Right lobe of liver (tissue), 6 donors: ENCODE measurements around the gene FGGY. TPM values are rescaled to one million over a fixed set of nuclear protein-coding genes. Genes with fewer than 3 reads are reported as not detected.

ENCODE experiments used
- ATAC-seq, 4 donors: fragments of 200-7000 bp; cut with Tn5 transposase; one replicate each; pipeline ENCODE4 v1.9.1; 2020; ENCODE audit warnings: mild to moderate bottlenecking in 4 of 4, moderate library complexity in 4 of 4
- DNase-seq, 3 donors: peaks; one replicate each; pipeline ENCODE4 v3.0.0-alpha.2; 2020
- H3K27ac ChIP-seq, 3 donors: fragments of 200-600 bp; one replicate each; pipeline ENCODE4 v1.8.0; 2022
- H3K27me3 ChIP-seq, 2 donors: fragments of 200-600 bp; one replicate each; pipeline ENCODE4 v1.8.0; 2022
- H3K36me3 ChIP-seq, 4 donors: fragments of 200-600 bp; sonication (generic) in 1 of 4; one replicate each; pipeline versions ENCODE4 v1.5.1 to v1.8.0; 2017 to 2022; ENCODE audit warnings: control low read depth in 1 of 4
- H3K4me1 ChIP-seq, 4 donors: fragments of 200-600 bp; sonication (generic) in 1 of 4; one replicate each; pipeline versions ENCODE4 v1.5.1 to v1.8.0; 2017 to 2022; ENCODE audit warnings: control low read depth in 1 of 4
- H3K4me3 ChIP-seq, 3 donors: fragments of 200-600 bp; one replicate each; pipeline ENCODE4 v1.8.0; 2022
- H3K9me3 ChIP-seq, 4 donors: fragments of 200-600 bp; sonication (generic) in 1 of 4; one replicate each; pipeline versions ENCODE4 v1.5.1 to v1.8.0; 2017 to 2022; ENCODE audit warnings: control low read depth in 1 of 4
- CTCF ChIP-seq, 4 donors: fragments of 200-600 bp in 3 of 4; fragments of 450-650 bp in 1 of 4; IDR thresholded peaks; one replicate each; pipeline versions ENCODE4 v1.5.1 to v1.8.0; 2016 to 2022; ENCODE audit warnings: antibody characterized with exemption in 4 of 4, mild to moderate bottlenecking in 2 of 4
- POLR2A ChIP-seq: fragments of 450-650 bp; IDR thresholded peaks from one replicate; pipeline ENCODE4 v1.6.1; 2017; ENCODE audit warnings: antibody characterized with exemption, mild to moderate bottlenecking
- WGBS: methylation state at CpG from one replicate; pipeline ENCODE4 v1.1.6; 2018; ENCODE audit warnings: low coverage, low lambda C conversion rate; ENCODE audit not compliant: insufficient coverage; ENCODE audit errors: missing lambda C conversion rate; 5-methylcytosine and 5-hydroxymethylcytosine counted together
- intact Hi-C, 2 donors: fragments of 100-400 bp; cut with DNase I; formaldehyde crosslinking; loops; one replicate each; pipeline versions ENCODE4 v1.11.2 to v1.14.1; 2022
- total RNA-seq, 6 experiments: library from RNA; depleted of rRNA in 2 of 6; stranded (reverse); fragments of >200 nt in 2 of 6; fragmentation: NEBNext Ultra II Directional in 3 of 6; extraction: Animal tissue kit (Norgen Biotek cat#: 25700) in 3 of 6; gene quantifications; one replicate each; pipeline versions ENCODE4 v1.1.0 to v1.2.4, GENCODE V29; 2016 to 2023
- donor health status: DM: no; HTN: yes; CAD: no.
- donor health status: DM: no; HTN: no; CAD: no.
- donor health status: DM: no; HTN: no; CAD: no.
- donor health status: DM: no; HTN: yes; CAD: no.
- donor health status: DM: no; HTN: yes; CAD: no.

The FGGY gene
- total RNA-seq, 6 experiments from 2014 or later = 45.5 to 84.2 (median 58.7) TPM

GRCh38 chr1:59692591-59692990, 395.7 kb downstream of the FGGY start:
- Histone ChIP-seq H3K27ac (no peak overlapping the region), H3K4me3 (no peak overlapping the region), H3K36me3 (no peaks in the 10 kb centered on the region), H3K4me1 (peaks cover 0 to 36% (median 0%) of the 10 kb centered on the region in 4 donors), H3K27me3 (no peaks in the 10 kb centered on the region), H3K9me3 (no peaks in the 10 kb centered on the region)
- no peak for DNase-seq
- ATAC-seq = no peak
- 58% methylated on average over 4 of the region's 5 CpGs for WGBS
- intact Hi-C loops = no loop called here
- TF ChIP-seq POLR2A = no peak
- no peak for TF ChIP-seq CTCF (IDR thresholded peaks at IDR 0.05)

- DNase-seq = no peak
- Histone ChIP-seq H3K27me3 (no peaks in the 10 kb centered on the region), H3K36me3 (no peaks in the 10 kb centered on the region), H3K9me3 (no peaks in the 10 kb centered on the region), H3K4me1 (peaks cover 0 to 38% (median 0%) of the 10 kb centered on the region in 4 donors), H3K4me3 (no peak overlapping the region), H3K27ac (no peak overlapping the region)
- intact Hi-C loops = no loop called here
- ATAC-seq = no peak
- WGBS = 59% methylated on average over 5 of the region's 5 CpGs
- no peak for TF ChIP-seq POLR2A
- TF ChIP-seq CTCF (IDR thresholded peaks at IDR 0.05) = no peak
Measured at GRCh38 chr1:59693406-59693805, 396.5 kb downstream of the FGGY start.

- Histone ChIP-seq H3K4me3 (no peak overlapping the region), H3K4me1 (peaks cover 0 to 37% (median 3%) of the 10 kb centered on the region in 4 donors), H3K36me3 (no peaks in the 10 kb centered on the region), H3K27ac (no peak overlapping the region), H3K27me3 (no peaks in the 10 kb centered on the region), H3K9me3 (no peaks in the 10 kb centered on the region)
- 96% methylated on average over 4 of the region's 5 CpGs for WGBS
- TF ChIP-seq POLR2A (no peak), CTCF (IDR thresholded peaks at IDR 0.05) (no peak)
- ATAC-seq = no peak
- DNase-seq = no peak
- intact Hi-C loops = no loop called here
Measured at GRCh38 chr1:59695252-59695651, 398.4 kb downstream of the FGGY start.

- no peak for DNase-seq
- H3K4me3 ChIP-seq = no peak overlapping the region
- intact Hi-C loops = no loop called here
- H3K27ac ChIP-seq = peak overlapping the region in 1 of 3 donors; percentile 22
- peak; percentile 26 to 58 (median 45) for ATAC-seq
- peaks cover 0 to 26% (median 3%) of the 10 kb centered on the region in 4 donors for H3K4me1 ChIP-seq
- no peaks in the 10 kb centered on the region for H3K36me3 ChIP-seq
- WGBS = 66% methylated on average over 8 of the region's 8 CpGs
- no peaks in the 10 kb centered on the region for H3K27me3 ChIP-seq
- TF ChIP-seq CTCF (IDR thresholded peaks at IDR 0.05) = no peak
- no peak for TF ChIP-seq POLR2A
- H3K9me3 ChIP-seq = no peaks in the 10 kb centered on the region
Measured at GRCh38 chr1:59696421-59697115, 399.7 kb downstream of the FGGY start.
